GM18858 (cell line): ENCODE measurements around the gene VCY.
"Not testable (repeated sequence)": the region's sequence is repeated elsewhere in the genome, so short reads cannot be mapped to it uniquely, and the experiment has no call there.

Experiments used
- ATAC-seq: cut with Tn5 transposase; IDR thresholded peaks from one replicate; pipeline ENCODE4 v1.9.1; 2021; ENCODE audit not compliant: unreplicated experiment

Gene VCY

GRCh38 chrY:13986373-13986772, at the start of gene VCY:
Gene VCY (minus strand): TSS chrY:13986473. CDS start chrY:13986440, 33 bp downstream.
- not testable (repeated sequence) for ATAC-seq

GRCh38 chrY:14030395-14030794, 44.1 kb upstream of the VCY start:
- not testable (repeated sequence) for ATAC-seq

GRCh38 chrY:14011916-14012315, 25.6 kb upstream of the VCY start:
- not testable (repeated sequence) for ATAC-seq

GRCh38 chrY:13942406-13942805, 43.9 kb downstream of the VCY start:
- ATAC-seq: not testable (repeated sequence)
